OCI-LY3 (cell line): Measurements from ENCODE around the gene PLEKHA3.

Source experiments
- H2AFZ ChIP-seq: fragments of 200-600, 300-600 bp; shearing (Covaris generic); 2 replicates; pipeline ENCODE4 v1.6.0; 2014; ENCODE audit warnings: antibody characterized with exemption, low read depth, low read length
- H3K27ac ChIP-seq: fragments of 200-600, 300-600 bp; sonication (generic); 2 replicates; pipeline ENCODE4 v1.5.1; 2014; ENCODE audit warnings: mild to moderate bottlenecking, low read length, moderate library complexity, mixed read lengths
- H3K27me3 ChIP-seq: fragments of 200-600, 300-600 bp; sonication (generic); 2 replicates; pipeline ENCODE4 v1.6.1; 2014; ENCODE audit warnings: low read depth, low read length, mixed read lengths
- H3K36me3 ChIP-seq: fragments of 200-600, 300-600 bp; sonication (generic); replicated peaks from 2 replicates; pipeline ENCODE3; 2014; ENCODE audit warnings: low read depth, low read length, mixed read lengths
- H3K4me1 ChIP-seq: fragments of 300-600, 200-600 bp; sonication (generic); 2 replicates; pipeline ENCODE4 v1.6.1; 2014; ENCODE audit warnings: low read length, mixed read lengths
- H3K4me2 ChIP-seq: fragments of 200-600, 300-600 bp; sonication (generic); 2 replicates; pipeline ENCODE4 v1.6.1; 2014; ENCODE audit warnings: low read length, mixed read lengths
- H3K4me3 ChIP-seq: fragments of 300-600, 200-600 bp; sonication (generic); 2 replicates; pipeline ENCODE4 v1.5.1; 2014; ENCODE audit warnings: antibody characterized with exemption, mild to moderate bottlenecking, low read length, moderate library complexity
- H3K79me2 ChIP-seq: fragments of 300-600, 200-600 bp; shearing (Covaris generic); 2 replicates; pipeline ENCODE4 v1.6.1; 2014; ENCODE audit warnings: mild to moderate bottlenecking, low read length, mixed read lengths
- H3K9ac ChIP-seq: fragments of 300-600, 200-600 bp; shearing (Covaris generic); 2 replicates; pipeline ENCODE4 v1.6.0; 2014; ENCODE audit warnings: mild to moderate bottlenecking, low read length, moderate library complexity
- H3K9me3 ChIP-seq: fragments of 200-600, 300-600 bp; shearing (Covaris generic); 2 replicates; pipeline ENCODE4 v1.6.1; 2014; ENCODE audit warnings: low read length, mixed read lengths; ENCODE audit not compliant: insufficient read depth
- H4K20me1 ChIP-seq: fragments of 200-600, 300-600 bp; sonication (generic); 2 replicates; pipeline ENCODE4 v1.6.1; 2016; ENCODE audit warnings: low read length, mixed read lengths; ENCODE audit not compliant: insufficient read depth
- CTCF ChIP-seq: fragments of 200-600, 300-600 bp; sonication (generic); IDR thresholded peaks from 2 replicates; pipeline ENCODE4 v1.5.1; 2014; ENCODE audit warnings: antibody characterized with exemption, low read length, low read depth
- EZH2phosphoT487 ChIP-seq: fragments of 200-600 bp; shearing (Covaris generic); IDR thresholded peaks from 2 replicates; pipeline ENCODE4 v1.6.1; 2018; ENCODE audit warnings: antibody characterized with exemption, mixed run types, low read depth

PLEKHA3 gene

GRCh38 chr2:178508646-178509045 is 28.4 kb downstream of the PLEKHA3 start:
- H3K36me3 ChIP-seq: peaks cover 2% of the 10 kb centered on the region
- H3K79me2 ChIP-seq: no peaks in the 10 kb centered on the region
- no peak overlapping the region for H3K4me2 ChIP-seq
- no peak overlapping the region for H3K4me3 ChIP-seq
- TF ChIP-seq CTCF (no peak), EZH2phosphoT487 (no peak)
- H4K20me1 ChIP-seq: no peaks in the 10 kb centered on the region
- no peaks in the 10 kb centered on the region for H3K27me3 ChIP-seq
- no peaks in the 10 kb centered on the region for H3K9me3 ChIP-seq
- H2AFZ ChIP-seq: no peak overlapping the region
- H3K9ac ChIP-seq: no peak overlapping the region
- H3K4me1 ChIP-seq: peaks cover 24% of the 10 kb centered on the region
- no peak overlapping the region for H3K27ac ChIP-seq

DNA sequence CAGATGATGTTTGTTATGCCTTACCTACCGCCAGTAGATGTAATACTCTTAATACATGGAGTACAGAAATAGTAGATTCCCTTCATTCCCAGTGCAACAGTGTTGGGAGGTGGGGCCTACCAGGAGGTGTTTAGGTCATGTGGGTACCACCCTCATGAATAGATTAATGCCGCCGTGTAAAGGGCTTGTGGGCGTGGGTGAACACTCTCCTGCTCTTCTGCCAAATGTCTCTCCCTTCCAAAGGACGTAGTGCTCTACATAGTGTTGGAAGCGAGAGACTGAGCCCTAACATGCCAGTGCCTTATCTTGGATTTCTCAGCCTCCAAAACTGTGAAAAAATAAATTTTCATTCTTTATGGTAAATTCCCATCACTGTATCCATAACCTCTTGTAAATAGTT is 30.1 kb downstream of the PLEKHA3 start:
- no peak overlapping the region for H3K27ac ChIP-seq
- H3K4me2 ChIP-seq: no peak overlapping the region
- no peaks in the 10 kb centered on the region for H3K79me2 ChIP-seq
- peaks cover 41% of the 10 kb centered on the region for H3K4me1 ChIP-seq
- H3K4me3 ChIP-seq: no peak overlapping the region
- peaks cover 2% of the 10 kb centered on the region for H3K36me3 ChIP-seq
- TF ChIP-seq CTCF (no peak), EZH2phosphoT487 (no peak)
- no peaks in the 10 kb centered on the region for H3K9me3 ChIP-seq
- no peaks in the 10 kb centered on the region for H3K27me3 ChIP-seq
- H3K9ac ChIP-seq: no peak overlapping the region
- no peaks in the 10 kb centered on the region for H4K20me1 ChIP-seq
- H2AFZ ChIP-seq: no peak overlapping the region

GRCh38 chr2:178512484-178512883 is 32.2 kb downstream of the PLEKHA3 start:
- H3K4me3 ChIP-seq: no peak overlapping the region
- H3K36me3 ChIP-seq: peaks cover 2% of the 10 kb centered on the region
- no peaks in the 10 kb centered on the region for H3K27me3 ChIP-seq
- H3K27ac ChIP-seq: no peak overlapping the region
- peaks cover 53% of the 10 kb centered on the region for H3K4me1 ChIP-seq
- H3K4me2 ChIP-seq: no peak overlapping the region
- TF ChIP-seq EZH2phosphoT487: no peak
- no peak for TF ChIP-seq CTCF
- H4K20me1 ChIP-seq: no peaks in the 10 kb centered on the region
- H3K9me3 ChIP-seq: no peaks in the 10 kb centered on the region
- no peaks in the 10 kb centered on the region for H3K79me2 ChIP-seq
- H3K9ac ChIP-seq: no peak overlapping the region
- no peak overlapping the region for H2AFZ ChIP-seq

GRCh38 chr2:178513876-178514275 is 33.6 kb downstream of the PLEKHA3 start:
- Histone ChIP-seq H3K27ac (no peak overlapping the region), H3K9me3 (no peaks in the 10 kb centered on the region), H3K79me2 (no peaks in the 10 kb centered on the region), H3K36me3 (peaks cover 2% of the 10 kb centered on the region), H3K4me3 (no peak overlapping the region), H3K4me2 (peak overlapping the region; percentile 63), H3K4me1 (peaks cover 46% of the 10 kb centered on the region), H4K20me1 (no peaks in the 10 kb centered on the region), H2AFZ (no peak overlapping the region), H3K9ac (no peak overlapping the region), H3K27me3 (no peaks in the 10 kb centered on the region)
- no peak for TF ChIP-seq CTCF
- TF ChIP-seq EZH2phosphoT487: no peak
